Right atrium auricular region (tissue), 2 donors: Measurements from ENCODE around the gene TPSB2. TPM values are rescaled to one million over a fixed set of nuclear protein-coding genes. Genes with fewer than 3 reads are reported as not detected.
"Not testable (repeated sequence)": the region's sequence is repeated elsewhere in the genome, so short reads cannot be mapped to it uniquely, and the experiment has no call there.

Experiments
- DNase-seq: peaks from one replicate; pipeline ENCODE4 v3.0.0-alpha.2; 2019; ENCODE audit warnings: low spot score
- H3K27ac ChIP-seq, 2 donors: fragments of 200-600 bp; sonication (generic); 1 replicate in 1 of 2; 2 replicates in 1 of 2; pipeline ENCODE4 v1.5.1; 2016 to 2019
- H3K27me3 ChIP-seq, 2 donors: fragments of 200-600 bp; sonication (generic); one replicate each; pipeline versions ENCODE4 v1.5.1 to v1.6.0; 2017 to 2019
- H3K36me3 ChIP-seq: fragments of 200-600 bp; sonication (generic); one replicate; pipeline ENCODE4 v1.5.1; 2016
- H3K4me1 ChIP-seq, 2 donors: fragments of 200-600 bp; sonication (generic); one replicate each; pipeline versions ENCODE4 v1.5.1 to v1.6.0; 2017 to 2019
- H3K4me3 ChIP-seq, 2 donors: fragments of 200-600 bp; sonication (generic); 1 replicate in 1 of 2; 2 replicates in 1 of 2; pipeline ENCODE4 v1.5.1; 2017 to 2019; ENCODE audit warnings: mild to moderate bottlenecking in 1 of 2, moderate library complexity in 1 of 2
- H3K9me3 ChIP-seq, 2 donors: fragments of 200-600 bp; sonication (generic); one replicate each; pipeline ENCODE4 v1.5.1; 2019
- CTCF ChIP-seq, 2 donors: fragments of 200-600 bp; sonication (generic); IDR thresholded peaks; one replicate each; pipeline ENCODE4 v1.5.1; 2019; ENCODE audit warnings: antibody characterized with exemption in 2 of 2
- total RNA-seq, 2 donors: library from RNA; depleted of rRNA; stranded (reverse); fragments of >200 nt; gene quantifications; one replicate each; pipeline ENCODE4 v1.1.0, GENCODE V29; 2016

Gene TPSB2
- total RNA-seq, 2 donors from 2014 or later, result 1.2 to 12.5 TPM

- Histone ChIP-seq H3K36me3 (no peaks in the 10 kb centered on the region), H3K4me1 (no peaks in the 10 kb centered on the region), H3K4me3 (no peak overlapping the region), H3K27ac (no peak overlapping the region), H3K27me3 (no peaks in the 10 kb centered on the region), H3K9me3 (no peaks in the 10 kb centered on the region)
- no peak for DNase-seq
- TF ChIP-seq CTCF (IDR thresholded peaks at IDR 0.05), result no peak
These were observed 15.6 kb upstream of the TPSB2 start for GRCh38 chr16:1245452-1246020.

- no peak for TF ChIP-seq CTCF (IDR thresholded peaks at IDR 0.05)
- no peak overlapping the region for H3K4me3 ChIP-seq
- no peaks in the 10 kb centered on the region for H3K36me3 ChIP-seq
- H3K27me3 ChIP-seq, result no peaks in the 10 kb centered on the region
- no peak overlapping the region for H3K27ac ChIP-seq
- H3K4me1 ChIP-seq, result no peaks in the 10 kb centered on the region
- no peaks in the 10 kb centered on the region for H3K9me3 ChIP-seq
- no peak for DNase-seq
These were observed 14.9 kb upstream of the TPSB2 start for GRCh38 chr16:1244881-1245280.

- not testable (repeated sequence) for DNase-seq, H3K36me3 ChIP-seq, H3K9me3 ChIP-seq, H3K4me1 ChIP-seq, H3K27me3 ChIP-seq, H3K27ac ChIP-seq, H3K4me3 ChIP-seq
These were observed 14.2 kb upstream of the TPSB2 start for GRCh38 chr16:1243907-1244850.

- H3K36me3 ChIP-seq, DNase-seq: not testable (repeated sequence)
These were observed 13.4 kb upstream of the TPSB2 start for GRCh38 chr16:1243363-1243762.

GRCh38 chr16:1241081-1241480 lies 11.1 kb upstream of the TPSB2 start:
- not testable (repeated sequence) for H3K36me3 ChIP-seq, H3K4me3 ChIP-seq, H3K27me3 ChIP-seq, H3K4me1 ChIP-seq, H3K9me3 ChIP-seq, H3K27ac ChIP-seq, DNase-seq

More at GRCh38 chr16:1243363-1243762, 13.4 kb upstream of the TPSB2 start:
- H3K9me3 ChIP-seq, H3K4me3 ChIP-seq, H3K4me1 ChIP-seq, H3K27ac ChIP-seq, H3K27me3 ChIP-seq: not testable (repeated sequence)

GRCh38 chr16:1240436-1240835 lies 10.5 kb upstream of the TPSB2 start, which contains the start of gene TPSAB1:
Gene TPSAB1 (plus strand): TSS chr16:1240705. CDS start chr16:1240939, 234 bp downstream.
- not testable (repeated sequence) for H3K36me3 ChIP-seq, H3K4me3 ChIP-seq, H3K27ac ChIP-seq, H3K27me3 ChIP-seq, DNase-seq, H3K9me3 ChIP-seq, H3K4me1 ChIP-seq

- DNase-seq, H3K4me1 ChIP-seq, H3K4me3 ChIP-seq, H3K36me3 ChIP-seq, H3K27me3 ChIP-seq, H3K9me3 ChIP-seq, H3K27ac ChIP-seq: not testable (repeated sequence)
These were observed 9.6 kb upstream of the TPSB2 start for GRCh38 chr16:1239575-1239974.

- not testable (repeated sequence) for H3K27me3 ChIP-seq, H3K4me3 ChIP-seq, H3K4me1 ChIP-seq, H3K27ac ChIP-seq, H3K36me3 ChIP-seq, H3K9me3 ChIP-seq, DNase-seq
These were observed 8.9 kb upstream of the TPSB2 start for GRCh38 chr16:1238909-1239308.

GRCh38 chr16:1237990-1238389 lies 8.0 kb upstream of the TPSB2 start:
- Histone ChIP-seq H3K4me1 (no peaks in the 10 kb centered on the region), H3K27me3 (no peaks in the 10 kb centered on the region), H3K9me3 (no peaks in the 10 kb centered on the region), H3K27ac (no peak overlapping the region), H3K4me3 (no peak overlapping the region), H3K36me3 (no peaks in the 10 kb centered on the region)
- no peak for TF ChIP-seq CTCF (IDR thresholded peaks at IDR 0.05)
- no peak for DNase-seq

- not testable (repeated sequence) for H3K9me3 ChIP-seq, DNase-seq
These were observed 6.7 kb upstream of the TPSB2 start for GRCh38 chr16:1236659-1237058.

GRCh38 chr16:1232049-1232748 lies 2.2 kb upstream of the TPSB2 start:
- H3K4me3 ChIP-seq, H3K4me1 ChIP-seq, H3K27ac ChIP-seq, DNase-seq, H3K36me3 ChIP-seq, H3K9me3 ChIP-seq, H3K27me3 ChIP-seq: not testable (repeated sequence)

More at GRCh38 chr16:1236659-1237058, 6.7 kb upstream of the TPSB2 start:
- H3K36me3 ChIP-seq, H3K27ac ChIP-seq, H3K27me3 ChIP-seq, H3K4me3 ChIP-seq, H3K4me1 ChIP-seq: not testable (repeated sequence)
